Hepatocyte (in vitro differentiated cells): Measurements from ENCODE around the gene TIGD6. TPM values are rescaled to one million over a fixed set of nuclear protein-coding genes. Genes with fewer than 3 reads are reported as not detected.
A peak's percentile ranks its signal among the peaks of the same experiment; 100 is the strongest.
"Not testable (repeated sequence)": the region's sequence is repeated elsewhere in the genome, so short reads cannot be mapped to it uniquely, and the experiment has no call there.

Source experiments
- DNase-seq: peaks from one replicate; pipeline ENCODE4 v3.0.0-alpha.2; 2016; ENCODE audit warnings: low spot score
- H2AFZ ChIP-seq: fragments of 200-600 bp; sonication (generic); 2 replicates; pipeline ENCODE4 v1.6.0; 2016; ENCODE audit warnings: antibody characterized with exemption, mild to moderate bottlenecking
- H3K27ac ChIP-seq: fragments of 200-600 bp; sonication (generic); 2 replicates; pipeline ENCODE4 v1.5.1; 2016; ENCODE audit warnings: mild to moderate bottlenecking
- H3K27me3 ChIP-seq: fragments of 200-600 bp; sonication (generic); 2 replicates; pipeline ENCODE4 v1.6.1; 2016
- H3K36me3 ChIP-seq: fragments of 200-600 bp; sonication (generic); replicated peaks from 2 replicates; pipeline ENCODE4 v1.5.1; 2016; ENCODE audit warnings: low read depth; ENCODE audit not compliant: insufficient read depth
- H3K4me1 ChIP-seq: fragments of 200-600 bp; sonication (generic); 2 replicates; pipeline ENCODE4 v1.5.1; 2016; ENCODE audit warnings: mild to moderate bottlenecking, moderate library complexity; ENCODE audit not compliant: insufficient read depth
- H3K4me2 ChIP-seq: fragments of 200-600 bp; sonication (generic); 2 replicates; pipeline ENCODE4 v1.6.0; 2016
- H3K4me3 ChIP-seq: fragments of 200-600 bp; sonication (generic); 2 replicates; pipeline ENCODE4 v1.5.1; 2016; ENCODE audit warnings: mild to moderate bottlenecking
- H3K79me2 ChIP-seq: fragments of 200-600 bp; sonication (generic); 2 replicates; pipeline ENCODE4 v1.6.0; 2017; ENCODE audit warnings: mild to moderate bottlenecking
- H3K9me2 ChIP-seq: fragments of 200-600 bp; sonication (generic); replicated peaks from 2 replicates; pipeline ENCODE4 v1.6.0; 2017; ENCODE audit warnings: mild to moderate bottlenecking; ENCODE audit not compliant: insufficient read depth
- H3K9me3 ChIP-seq: fragments of 200-600 bp; sonication (generic); 2 replicates; pipeline ENCODE4 v1.5.1; 2016; ENCODE audit warnings: low read depth, mild to moderate bottlenecking
- H4K20me1 ChIP-seq: fragments of 200-600 bp; sonication (generic); 2 replicates; pipeline ENCODE4 v1.6.0; 2016; ENCODE audit warnings: mild to moderate bottlenecking; ENCODE audit not compliant: insufficient read depth, poor library complexity, severe bottlenecking
- CTCF ChIP-seq: fragments of 200-600 bp; sonication (generic); IDR thresholded peaks from 2 replicates; pipeline ENCODE4 v1.5.1; 2016; ENCODE audit warnings: antibody characterized with exemption, mild to moderate bottlenecking; ENCODE audit not compliant: poor library complexity
- EZH2 ChIP-seq: fragments of 200-600 bp; sonication (generic); IDR thresholded peaks from 2 replicates; pipeline ENCODE4 v1.6.1; 2016; ENCODE audit warnings: antibody characterized with exemption, mild to moderate bottlenecking, borderline replicate concordance
- EZH2phosphoT487 ChIP-seq: fragments of 200-600 bp; sonication (generic); IDR thresholded peaks from one replicate; pipeline ENCODE4 v1.6.1; 2018; ENCODE audit warnings: antibody characterized with exemption, mild to moderate bottlenecking, low read depth, moderate library complexity; ENCODE audit not compliant: unreplicated experiment, severe bottlenecking
- WGBS: methylation state at CpG from one replicate; pipeline ENCODE4 v1.1.6; 2016; ENCODE audit warnings: low lambda C conversion rate; ENCODE audit errors: missing lambda C conversion rate; 5-methylcytosine and 5-hydroxymethylcytosine counted together
- polyA plus RNA-seq: library from polyadenylated mRNA; unstranded; fragments of >200 nt; fragmentation: Nextera tagmentation; extraction: Ambion mirVana; gene quantifications from 2 replicates; pipeline ENCODE4 v1.2.1, GENCODE V29; 2016
- total RNA-seq: library from RNA; depleted of rRNA; stranded (reverse); fragments of >200 nt; gene quantifications from 2 replicates; pipeline ENCODE4 v1.2.3, GENCODE V29; 2014

Gene TIGD6
- total and polyA plus RNA-seq, 2 experiments from 2014 or later, result 4.6 to 5.0 TPM

GRCh38 chr5:149944666-149945065, 55.8 kb downstream of the TIGD6 start, which contains the start of gene PDE6A:
TSS of gene PDE6A (minus strand) at chr5:149944793. CDS start at chr5:149944673, 120 bp downstream.
- Histone ChIP-seq H3K9me3 (no peaks in the 10 kb centered on the region), H3K4me3 (no peak within 1 kb of the TSS), H3K4me1 (peaks cover 58% of the 10 kb centered on the region), H3K27ac (peak within 1 kb of the TSS; percentile 95), H3K4me2 (peak within 1 kb of the TSS; percentile 55), H3K27me3 (no peaks in the 10 kb centered on the region), H3K9me2 (no peaks in the 10 kb centered on the region), H4K20me1 (no peaks in the 10 kb centered on the region), H3K36me3 (no peaks in the 10 kb centered on the region), H2AFZ (no peak within 1 kb of the TSS), H3K79me2 (no peaks in the 10 kb centered on the region)
- DNase-seq, result no peak
- WGBS, result 91% methylated on average over 2 of the region's 2 CpGs
- no peak for TF ChIP-seq EZH2
- no peak for TF ChIP-seq CTCF
- TF ChIP-seq EZH2phosphoT487, result no peak

GRCh38 chr5:149943177-149943949, 57.1 kb downstream of the TIGD6 start:
- H3K36me3 ChIP-seq, DNase-seq, H4K20me1 ChIP-seq, H2AFZ ChIP-seq, H3K79me2 ChIP-seq, H3K9me2 ChIP-seq, H3K4me3 ChIP-seq, H3K9me3 ChIP-seq, H3K27me3 ChIP-seq: not testable (repeated sequence)
- Histone ChIP-seq H3K4me2 (peak overlapping the region; percentile 55), H3K27ac (peak overlapping the region; percentile 95), H3K4me1 (peaks cover 70% of the 10 kb centered on the region)
- 59% methylated on average over 6 of the region's 6 CpGs for WGBS

Other genes starting within 250 kb of the TIGD6 start
- 3.6 and 4.6 TPM in 2 replicates for gene PDE6A, start 55.9 kb downstream of the TIGD6 start, total RNA-seq
- 3.7 and 3.9 TPM in 2 replicates for gene PDE6A, start 55.9 kb downstream of the TIGD6 start, polyA plus RNA-seq
- gene SLC26A2, start 39.9 kb downstream of the TIGD6 start, total RNA-seq, result 160 TPM in 2 replicates
- 33.7 and 45.7 TPM in 2 replicates for gene SLC26A2, start 39.9 kb downstream of the TIGD6 start, polyA plus RNA-seq
- gene HMGXB3, start 85 bp upstream of the TIGD6 start, total RNA-seq, result 32.8 and 47.5 TPM in 2 replicates
- 23.4 and 24.6 TPM in 2 replicates for gene HMGXB3, start 85 bp upstream of the TIGD6 start, polyA plus RNA-seq
- gene CSF1R, start 85.9 kb upstream of the TIGD6 start, total RNA-seq, result 4.5 and 4.7 TPM in 2 replicates
- 3.6 and 5.1 TPM in 2 replicates for gene CSF1R, start 85.9 kb upstream of the TIGD6 start, polyA plus RNA-seq
- gene PDGFRB, start 155.2 kb upstream of the TIGD6 start, total RNA-seq, result 36.8 and 55.1 TPM in 2 replicates
- gene PDGFRB, start 155.2 kb upstream of the TIGD6 start, polyA plus RNA-seq, result 55.2 and 62.9 TPM in 2 replicates
- 54.6 and 58.2 TPM in 2 replicates for gene CDX1, start 166.1 kb upstream of the TIGD6 start, total RNA-seq
- 43.3 and 46.9 TPM in 2 replicates for gene CDX1, start 166.1 kb upstream of the TIGD6 start, polyA plus RNA-seq
- 0.88 and 1.1 TPM in 2 replicates for gene SLC6A7, start 189.4 kb upstream of the TIGD6 start, total RNA-seq
- 0.39 and 0.99 TPM in 2 replicates for gene SLC6A7, start 189.4 kb upstream of the TIGD6 start, polyA plus RNA-seq